Cardiac ventricle fibroblast (primary cell): Measurements from ENCODE around the gene MRGPRX3. TPM values are rescaled to one million over a fixed set of nuclear protein-coding genes. Genes with fewer than 3 reads are reported as not detected.

Source experiments
- total RNA-seq: library from RNA; depleted of rRNA; stranded (reverse); fragments of >200 nt; gene quantifications from 2 replicates; pipeline ENCODE4 v1.2.3, GENCODE V29; 2015

The MRGPRX3 gene
- total RNA-seq = not detected in 2 replicates

DNA sequence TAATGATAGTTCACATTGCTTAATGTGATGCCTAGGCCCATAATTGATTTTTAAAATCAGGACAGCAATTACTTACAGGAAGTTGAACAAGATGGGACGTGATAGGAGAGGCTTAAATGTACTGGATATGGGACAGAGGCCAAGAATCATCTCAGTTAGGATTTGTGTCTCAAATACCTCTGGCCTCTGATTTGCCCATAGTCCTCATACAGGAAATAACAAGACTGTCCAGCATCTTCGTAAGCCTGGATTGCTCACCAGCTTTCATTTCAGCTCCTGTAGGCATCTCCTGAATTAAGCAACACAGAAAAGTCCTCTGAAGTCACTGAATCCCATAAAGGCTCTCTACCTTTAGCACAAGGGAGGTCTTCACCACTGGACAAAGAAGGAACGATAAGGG, at the start of gene MRGPRX3:
TSS of gene MRGPRX3 (plus strand) at position 231 of the 400 bp plus-strand sequence. CDS start 4,632 bp downstream, outside the sequence.

DNA sequence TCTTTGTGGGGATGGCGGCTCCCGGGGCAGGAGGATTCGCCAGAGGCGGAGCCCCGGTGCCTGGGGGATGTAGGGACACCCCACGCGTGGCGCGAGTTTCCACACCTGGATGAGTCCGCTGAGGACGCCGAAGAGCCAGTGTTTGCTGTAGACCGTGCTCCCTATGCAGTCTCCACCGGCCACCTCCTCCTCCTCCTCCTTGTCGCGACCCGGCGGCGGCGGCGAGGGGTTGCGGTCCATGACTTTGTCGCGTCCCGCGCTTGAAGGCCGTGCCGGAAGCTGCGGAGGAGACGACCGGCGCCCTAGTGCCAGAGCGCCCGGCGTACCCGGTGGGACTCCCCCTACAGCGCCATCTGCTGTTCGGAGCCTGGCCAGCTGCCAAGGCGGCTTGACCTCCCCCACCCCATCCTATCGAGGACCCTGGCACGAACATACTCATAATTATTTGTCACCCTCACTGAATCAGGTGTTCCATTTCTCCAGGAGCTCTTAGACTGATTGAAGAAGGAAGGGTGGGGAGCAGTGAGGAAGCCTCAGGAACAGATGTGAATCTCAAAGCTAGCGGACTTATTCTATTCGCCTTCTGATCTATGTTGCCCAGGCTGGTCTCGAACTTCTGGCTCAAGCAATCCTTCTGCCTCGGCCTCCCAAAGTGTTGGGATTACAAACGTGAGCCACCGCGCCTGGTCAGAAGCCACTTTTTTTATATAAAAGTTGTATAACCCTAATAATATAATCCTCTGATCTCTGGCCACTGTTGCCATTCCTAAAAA, 26.4 kb upstream of the MRGPRX3 start, which contains the start of gene SAAL1:
TSS of gene SAAL1 (minus strand) at position 281 of the 773 bp plus-strand sequence. CDS start at position 240, 41 bp downstream.

DNA sequence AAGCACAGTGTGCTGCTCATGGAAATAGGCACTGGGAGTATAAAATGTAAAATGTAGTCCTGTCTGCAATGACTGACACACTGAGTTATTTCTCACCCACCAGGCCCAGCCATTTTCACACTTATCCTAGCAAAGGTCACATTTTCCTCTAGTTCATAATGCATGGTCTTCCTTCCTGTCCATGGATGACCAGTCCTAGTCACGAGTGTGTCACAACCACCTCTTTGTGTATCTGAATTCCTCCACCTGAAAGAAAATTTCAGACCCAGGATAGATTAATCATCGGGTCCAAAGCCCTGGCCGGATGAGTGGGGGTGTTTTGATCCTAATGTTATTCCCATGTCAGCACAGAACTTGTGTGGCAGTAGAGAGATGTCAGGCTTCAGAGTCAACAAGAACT, 40.3 kb downstream of the MRGPRX3 start, which contains the start of gene MRGPRX4:
TSS of gene MRGPRX4 (plus strand) at position 172 of the 400 bp plus-strand sequence. CDS start 420 bp downstream, outside the sequence.

Other genes with a start within 250 kb of the MRGPRX3 start
- gene SERGEF, start 119.5 kb upstream of the MRGPRX3 start, total RNA-seq = 16.5 and 32.0 TPM in 2 replicates
- not detected in 2 replicates for gene TPH1, start 86.3 kb upstream of the MRGPRX3 start, total RNA-seq
- gene SAAL1, start 26.5 kb upstream of the MRGPRX3 start, total RNA-seq = 2.7 and 3.0 TPM in 2 replicates
- not detected in 2 replicates for gene MRGPRX4, start 40.3 kb downstream of the MRGPRX3 start, total RNA-seq
- not detected in 2 replicates for gene SAA4, start 104.2 kb downstream of the MRGPRX3 start, total RNA-seq
- not detected in 2 replicates for gene SAA2, start 116.1 kb downstream of the MRGPRX3 start, total RNA-seq
- gene SAA1, start 133.7 kb downstream of the MRGPRX3 start, total RNA-seq = not detected in 2 replicates
- gene HPS5, start 189.6 kb downstream of the MRGPRX3 start, total RNA-seq = 11.1 and 16.2 TPM in 2 replicates
- gene GTF2H1, start 190.0 kb downstream of the MRGPRX3 start, total RNA-seq = 35.0 and 39.8 TPM in 2 replicates